AG09309 (cell line): ENCODE data around the gene TNMD.

Experiments used
- DNase-seq: peaks from one replicate; pipeline ENCODE4 v3.0.0-alpha.2; 2010; ENCODE audit warnings: low read depth
- H3K4me3 ChIP-seq: 2 replicates; pipeline ENCODE4 v1.5.1; 2011; ENCODE audit warnings: mild to moderate bottlenecking, low read depth, low read length, moderate library complexity; ENCODE audit not compliant: control insufficient read depth
- CTCF ChIP-seq: IDR thresholded peaks from 2 replicates; pipeline ENCODE4 v1.5.1; 2011; ENCODE audit warnings: mild to moderate bottlenecking, low read depth, low read length, inconsistent platforms; ENCODE audit not compliant: insufficient read depth, control insufficient read depth; ENCODE audit errors: missing control alignments

Gene TNMD

DNA sequence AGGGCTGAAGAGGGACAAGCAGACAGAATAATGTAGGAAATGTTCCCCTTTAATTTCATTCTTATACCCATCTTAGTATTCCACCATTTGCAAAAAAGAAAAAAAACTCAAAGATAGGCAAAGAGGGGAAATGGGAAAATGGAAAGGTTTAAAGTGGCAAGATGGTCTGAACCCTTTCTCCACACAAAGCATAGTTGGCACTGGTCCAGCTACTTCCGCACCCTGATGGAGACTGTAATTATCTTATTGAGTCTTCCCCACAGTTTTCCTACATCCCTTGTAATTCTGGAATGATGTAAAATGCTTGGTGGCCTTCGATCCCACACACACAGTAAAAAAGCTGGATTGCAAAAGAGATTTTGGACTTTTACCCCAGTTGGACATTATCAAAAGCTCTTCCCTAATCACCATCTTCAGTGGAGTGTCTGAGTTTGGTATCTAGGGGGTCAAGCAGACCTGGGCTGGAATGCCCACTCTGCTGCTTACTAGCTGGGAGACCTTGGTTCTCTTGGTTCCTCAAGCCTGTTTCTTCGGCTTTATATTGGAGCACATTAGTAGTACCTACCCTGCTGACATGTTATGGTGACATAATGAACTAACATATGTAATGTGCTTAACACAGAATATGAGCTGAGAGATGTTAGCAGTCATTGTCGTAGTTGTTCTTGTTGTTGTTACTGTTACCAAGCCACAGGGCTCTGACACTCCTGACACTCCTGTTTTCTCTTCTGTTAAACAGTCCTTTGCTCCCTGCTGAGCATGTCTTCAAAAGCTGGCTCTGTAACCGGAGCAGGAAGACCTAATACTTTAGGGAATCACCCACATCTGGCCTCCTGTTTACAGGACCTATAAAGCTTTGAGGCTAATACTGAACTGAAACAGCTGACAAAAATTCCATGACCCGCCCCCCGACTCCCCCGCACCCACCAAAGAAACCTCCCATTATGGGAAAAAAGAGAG lies 64.0 kb downstream of the TNMD start:
- H3K4me3 ChIP-seq, result no peak overlapping the region
- DNase-seq, result no peak

More for the DNA sequence above, 64.0 kb downstream of the TNMD start:
- TF ChIP-seq CTCF, result no peak
